ENCODE data around the gene SLC13A1. TPM values are rescaled to one million over a fixed set of nuclear protein-coding genes. Genes with fewer than 3 reads are reported as not detected.

The SLC13A1 gene
- total RNA-seq, 4 donors from 2014 or later, result 0.11 TPM; not detected in 3

DNA sequence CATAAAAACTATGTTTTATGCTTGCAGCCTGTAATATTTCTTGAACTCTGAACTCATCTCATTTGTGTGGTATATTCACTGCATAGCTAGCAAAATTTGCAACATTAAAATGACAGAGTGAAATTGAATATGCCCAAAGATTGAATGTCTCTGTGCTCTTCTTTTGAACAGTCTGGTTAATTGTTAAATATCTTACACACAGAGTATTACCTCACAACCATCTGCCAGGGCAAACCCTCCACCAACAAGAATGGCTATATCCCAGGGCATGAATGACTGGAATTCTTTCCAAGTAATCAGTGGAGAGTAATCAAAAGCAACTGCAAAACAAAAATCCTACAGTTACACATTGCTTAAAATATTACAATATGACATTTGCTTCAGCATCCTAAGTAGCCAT lies 76.9 kb downstream of the SLC13A1 start:
- Histone ChIP-seq H3K36me3 (no peaks in the 10 kb centered on the region), H3K4me3 (no peak overlapping the region), H3K27ac (replicated peaks in 1 of 4) (no peak overlapping the region), H3K4me1 (peaks cover 0 to 20% (median 7%) of the 10 kb centered on the region in 4 donors), H3K9me3 (no peaks in the 10 kb centered on the region), H3K27me3 (no peaks in the 10 kb centered on the region)
- intact Hi-C loops (cut with DNase I), result no loop called here
- TF ChIP-seq POLR2AphosphoS5 (IDR thresholded peaks at IDR 0.05), result no peak
- TF ChIP-seq EP300 (IDR thresholded peaks at IDR 0.05), result no peak
- TF ChIP-seq POLR2A (IDR thresholded peaks at IDR 0.05; ENCODE audit: low read depth), result no peak
- TF ChIP-seq, protein P1, sequence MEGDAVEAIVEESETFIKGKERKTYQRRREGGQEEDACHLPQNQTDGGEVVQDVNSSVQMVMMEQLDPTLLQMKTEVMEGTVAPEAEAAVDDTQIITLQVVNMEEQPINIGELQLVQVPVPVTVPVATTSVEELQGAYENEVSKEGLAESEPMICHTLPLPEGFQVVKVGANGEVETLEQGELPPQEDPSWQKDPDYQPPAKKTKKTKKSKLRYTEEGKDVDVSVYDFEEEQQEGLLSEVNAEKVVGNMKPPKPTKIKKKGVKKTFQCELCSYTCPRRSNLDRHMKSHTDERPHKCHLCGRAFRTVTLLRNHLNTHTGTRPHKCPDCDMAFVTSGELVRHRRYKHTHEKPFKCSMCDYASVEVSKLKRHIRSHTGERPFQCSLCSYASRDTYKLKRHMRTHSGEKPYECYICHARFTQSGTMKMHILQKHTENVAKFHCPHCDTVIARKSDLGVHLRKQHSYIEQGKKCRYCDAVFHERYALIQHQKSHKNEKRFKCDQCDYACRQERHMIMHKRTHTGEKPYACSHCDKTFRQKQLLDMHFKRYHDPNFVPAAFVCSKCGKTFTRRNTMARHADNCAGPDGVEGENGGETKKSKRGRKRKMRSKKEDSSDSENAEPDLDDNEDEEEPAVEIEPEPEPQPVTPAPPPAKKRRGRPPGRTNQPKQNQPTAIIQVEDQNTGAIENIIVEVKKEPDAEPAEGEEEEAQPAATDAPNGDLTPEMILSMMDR (IDR thresholded peaks at IDR 0.05), result no peak
- DNase-seq (ENCODE audit: extremely low spot score), result no peak

DNA sequence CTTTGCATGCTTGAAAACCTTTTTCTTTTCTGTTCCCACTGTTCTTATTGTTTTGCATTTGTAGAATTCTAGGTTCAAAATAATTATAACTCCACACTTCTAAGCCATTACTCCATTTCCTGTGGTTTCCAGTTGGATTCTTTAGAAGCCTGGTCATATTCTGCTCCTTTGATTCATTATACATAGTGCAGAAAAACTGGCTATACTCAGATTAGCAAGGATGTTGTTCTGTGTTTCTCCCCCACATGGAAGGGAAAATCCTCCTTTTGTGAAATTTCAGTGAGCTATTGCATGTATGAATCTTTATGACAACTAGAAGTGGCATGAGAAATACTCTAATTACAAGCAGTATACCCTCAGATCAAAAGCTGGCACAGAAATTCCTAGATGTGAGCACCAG lies 79.5 kb downstream of the SLC13A1 start:
- H3K27ac ChIP-seq (replicated peaks in 1 of 4), result no peak overlapping the region
- intact Hi-C loops (cut with DNase I), result no loop called here
- no peak for DNase-seq (ENCODE audit: extremely low spot score)

DNA sequence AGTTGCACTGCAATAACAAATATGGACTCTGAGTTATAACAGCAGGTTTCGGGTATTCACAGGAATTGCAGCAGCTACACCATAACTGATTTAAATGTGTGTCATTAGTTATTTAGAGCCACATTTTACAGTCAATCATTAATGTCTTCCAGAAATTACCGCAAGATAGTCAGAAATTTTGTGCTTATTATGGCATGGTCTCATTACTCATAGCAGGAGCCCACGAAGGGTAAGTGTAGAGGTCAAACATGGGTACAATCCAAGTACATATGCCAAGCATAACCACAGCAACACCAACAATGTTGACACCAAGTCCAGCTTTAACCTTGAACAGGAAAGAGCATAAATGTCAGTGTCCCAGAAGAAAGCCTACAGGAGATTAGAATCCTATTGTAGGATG lies 84.4 kb downstream of the SLC13A1 start:
- H3K27ac ChIP-seq (replicated peaks in 1 of 4), result no peak overlapping the region
- WGBS, result 68% methylated on average over 3 of the region's 3 CpGs
- H3K36me3 ChIP-seq, result no peaks in the 10 kb centered on the region
- H3K4me3 ChIP-seq, result no peak overlapping the region
- H3K27me3 ChIP-seq, result no peaks in the 10 kb centered on the region
- no peak for DNase-seq (ENCODE audit: extremely low spot score)
- H3K9me3 ChIP-seq, result no peaks in the 10 kb centered on the region
- intact Hi-C loops (cut with DNase I), result no loop called here
- TF ChIP-seq POLR2A (IDR thresholded peaks at IDR 0.05; ENCODE audit: low read depth) (no peak), POLR2AphosphoS5 (IDR thresholded peaks at IDR 0.05) (no peak), EP300 (IDR thresholded peaks at IDR 0.05) (no peak)
- TF ChIP-seq, protein P1 (IDR thresholded peaks at IDR 0.05), result no peak
- H3K4me1 ChIP-seq, result peaks cover 0 to 12% (median 0%) of the 10 kb centered on the region in 4 donors

More for the DNA sequence above, 79.5 kb downstream of the SLC13A1 start:
- Histone ChIP-seq H3K9me3 (no peaks in the 10 kb centered on the region), H3K4me1 (peaks cover 0 to 7% (median 4%) of the 10 kb centered on the region in 4 donors), H3K4me3 (no peak overlapping the region), H3K27me3 (no peaks in the 10 kb centered on the region), H3K36me3 (no peaks in the 10 kb centered on the region)
- TF ChIP-seq POLR2A (IDR thresholded peaks at IDR 0.05; ENCODE audit: low read depth) (no peak), POLR2AphosphoS5 (IDR thresholded peaks at IDR 0.05) (no peak), EP300 (IDR thresholded peaks at IDR 0.05) (no peak)
- TF ChIP-seq, protein P1 (IDR thresholded peaks at IDR 0.05), result no peak

DNA sequence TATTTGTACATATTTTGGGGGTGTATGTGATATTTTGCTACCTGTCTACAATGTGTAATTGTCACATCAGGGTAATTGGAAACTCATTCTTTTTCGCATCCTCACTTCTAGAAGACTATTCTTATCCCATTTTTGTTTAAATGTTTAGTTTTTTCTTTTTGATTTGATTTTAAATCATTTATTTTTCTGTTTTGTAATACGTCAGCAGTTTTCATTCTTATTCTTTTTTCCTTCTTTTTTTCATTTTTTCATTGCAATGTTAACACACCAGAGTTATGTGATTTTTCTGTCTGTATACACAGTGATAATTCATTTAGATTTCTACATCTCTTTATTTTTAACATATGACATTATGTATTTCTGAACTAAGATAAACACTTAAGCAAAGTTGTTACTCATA lies 85.5 kb downstream of the SLC13A1 start:
- TF ChIP-seq EP300 (IDR thresholded peaks at IDR 0.05) (no peak), POLR2A (IDR thresholded peaks at IDR 0.05; ENCODE audit: low read depth) (no peak), POLR2AphosphoS5 (IDR thresholded peaks at IDR 0.05) (no peak)
- TF ChIP-seq, protein P1 (IDR thresholded peaks at IDR 0.05), result no peak
- 71% methylated on average over 2 of the region's 2 CpGs for WGBS
- Histone ChIP-seq H3K4me1 (peaks cover 0 to 12% (median 0%) of the 10 kb centered on the region in 4 donors), H3K36me3 (no peaks in the 10 kb centered on the region), H3K27ac (replicated peaks in 1 of 4) (no peak overlapping the region), H3K4me3 (no peak overlapping the region), H3K9me3 (peaks cover 0 to 1% (median 0%) of the 10 kb centered on the region in 4 donors), H3K27me3 (no peaks in the 10 kb centered on the region)
- intact Hi-C loops (cut with DNase I), result no loop called here
- no peak for DNase-seq (ENCODE audit: extremely low spot score)

DNA sequence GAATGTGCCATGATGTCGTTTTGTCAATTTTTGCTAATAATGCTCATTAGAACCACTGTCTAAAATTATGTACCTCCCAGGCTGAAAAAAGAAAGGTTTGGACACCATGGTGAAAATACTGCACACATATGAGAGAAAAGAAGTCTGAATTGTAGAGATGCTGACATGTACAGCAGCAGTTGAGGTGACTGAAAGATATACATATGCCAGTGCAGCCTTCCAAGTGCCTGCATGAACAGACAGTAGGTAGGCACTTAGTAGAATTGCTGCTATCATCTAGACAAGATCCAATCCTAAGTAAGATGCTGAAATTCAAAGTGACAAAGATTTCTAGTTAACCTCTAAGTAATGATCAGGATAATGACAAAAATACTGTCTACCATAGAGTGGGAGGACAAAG lies 86.9 kb downstream of the SLC13A1 start:
- no peak for TF ChIP-seq EP300 (IDR thresholded peaks at IDR 0.05)
- no peak for TF ChIP-seq POLR2AphosphoS5 (IDR thresholded peaks at IDR 0.05)
- TF ChIP-seq, protein P1 (IDR thresholded peaks at IDR 0.05), result no peak
- TF ChIP-seq POLR2A (IDR thresholded peaks at IDR 0.05; ENCODE audit: low read depth), result no peak
- no peak overlapping the region for H3K27ac ChIP-seq (replicated peaks in 1 of 4)
- 75% methylated on average over 1 of the region's 1 CpG for WGBS
- intact Hi-C loops (cut with DNase I), result no loop called here
- no peaks in the 10 kb centered on the region for H3K36me3 ChIP-seq
- no peak for DNase-seq (ENCODE audit: extremely low spot score)
- peaks cover 0 to 12% (median 0%) of the 10 kb centered on the region in 4 donors for H3K4me1 ChIP-seq
- H3K27me3 ChIP-seq, result no peaks in the 10 kb centered on the region
- no peak overlapping the region for H3K4me3 ChIP-seq
- H3K9me3 ChIP-seq, result peaks cover 0 to 8% (median 0%) of the 10 kb centered on the region in 4 donors

Data from esophagus muscularis mucosa (tissue), 4 donors.